ENCODE results near the gene PJVK.

Gene PJVK

DNA sequence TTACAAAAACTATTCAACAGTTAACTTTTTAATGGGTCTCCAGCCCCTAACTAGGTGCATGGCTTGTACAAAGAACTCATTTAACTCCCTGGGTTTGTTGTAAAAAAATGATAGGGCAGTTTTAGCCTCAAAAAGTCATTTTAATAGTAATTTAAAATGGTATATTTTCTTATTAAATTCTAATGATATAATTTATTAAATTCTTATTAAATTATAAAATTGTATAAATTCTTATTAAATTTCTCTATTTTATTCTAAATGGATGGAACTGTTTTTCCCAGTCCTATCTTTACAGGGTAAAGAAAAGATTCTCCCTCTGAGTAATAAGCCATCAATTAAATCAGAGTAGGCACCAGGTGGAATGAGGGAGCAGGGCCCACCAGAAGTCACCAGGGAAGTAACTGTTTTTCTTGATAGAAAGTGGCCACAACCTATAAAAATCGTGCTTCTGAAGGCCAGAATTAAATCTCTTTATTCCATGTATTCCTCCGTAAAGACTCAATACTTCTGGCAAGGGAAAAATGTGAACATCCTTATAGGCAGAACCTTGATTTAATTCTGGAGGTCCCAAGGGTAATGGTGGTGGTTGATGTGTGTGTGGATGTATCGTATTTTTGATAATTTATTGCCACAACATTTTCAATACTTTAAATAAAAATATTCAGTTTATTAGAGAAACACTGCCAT, 26.4 kb downstream of the PJVK start:
- peak overlapping the region; percentile 85 for H3K4me3 ChIP-seq (replicated peaks; ENCODE audit: insufficient read depth, low read length)
- no peaks in the 10 kb centered on the region for H3K27me3 ChIP-seq (ENCODE audit: insufficient read depth, poor library complexity, severe bottlenecking)
- peak overlapping the region; percentile 80 for H3K27ac ChIP-seq (replicated peaks)
- TF ChIP-seq SPI1 (IDR thresholded peaks at IDR 0.05; ENCODE audit: borderline replicate concordance, low read depth) (no peak), GABPA (IDR thresholded peaks at IDR 0.05; ENCODE audit: low read depth) (no peak), POLR2AphosphoS5 (IDR thresholded peaks at IDR 0.05; ENCODE audit: low read depth) (no peak)
- TF ChIP-seq, protein P1, sequence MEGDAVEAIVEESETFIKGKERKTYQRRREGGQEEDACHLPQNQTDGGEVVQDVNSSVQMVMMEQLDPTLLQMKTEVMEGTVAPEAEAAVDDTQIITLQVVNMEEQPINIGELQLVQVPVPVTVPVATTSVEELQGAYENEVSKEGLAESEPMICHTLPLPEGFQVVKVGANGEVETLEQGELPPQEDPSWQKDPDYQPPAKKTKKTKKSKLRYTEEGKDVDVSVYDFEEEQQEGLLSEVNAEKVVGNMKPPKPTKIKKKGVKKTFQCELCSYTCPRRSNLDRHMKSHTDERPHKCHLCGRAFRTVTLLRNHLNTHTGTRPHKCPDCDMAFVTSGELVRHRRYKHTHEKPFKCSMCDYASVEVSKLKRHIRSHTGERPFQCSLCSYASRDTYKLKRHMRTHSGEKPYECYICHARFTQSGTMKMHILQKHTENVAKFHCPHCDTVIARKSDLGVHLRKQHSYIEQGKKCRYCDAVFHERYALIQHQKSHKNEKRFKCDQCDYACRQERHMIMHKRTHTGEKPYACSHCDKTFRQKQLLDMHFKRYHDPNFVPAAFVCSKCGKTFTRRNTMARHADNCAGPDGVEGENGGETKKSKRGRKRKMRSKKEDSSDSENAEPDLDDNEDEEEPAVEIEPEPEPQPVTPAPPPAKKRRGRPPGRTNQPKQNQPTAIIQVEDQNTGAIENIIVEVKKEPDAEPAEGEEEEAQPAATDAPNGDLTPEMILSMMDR (IDR thresholded peaks at IDR 0.05; ENCODE audit: insufficient read depth, low read length) = no peak
- TF ChIP-seq, protein P2, sequence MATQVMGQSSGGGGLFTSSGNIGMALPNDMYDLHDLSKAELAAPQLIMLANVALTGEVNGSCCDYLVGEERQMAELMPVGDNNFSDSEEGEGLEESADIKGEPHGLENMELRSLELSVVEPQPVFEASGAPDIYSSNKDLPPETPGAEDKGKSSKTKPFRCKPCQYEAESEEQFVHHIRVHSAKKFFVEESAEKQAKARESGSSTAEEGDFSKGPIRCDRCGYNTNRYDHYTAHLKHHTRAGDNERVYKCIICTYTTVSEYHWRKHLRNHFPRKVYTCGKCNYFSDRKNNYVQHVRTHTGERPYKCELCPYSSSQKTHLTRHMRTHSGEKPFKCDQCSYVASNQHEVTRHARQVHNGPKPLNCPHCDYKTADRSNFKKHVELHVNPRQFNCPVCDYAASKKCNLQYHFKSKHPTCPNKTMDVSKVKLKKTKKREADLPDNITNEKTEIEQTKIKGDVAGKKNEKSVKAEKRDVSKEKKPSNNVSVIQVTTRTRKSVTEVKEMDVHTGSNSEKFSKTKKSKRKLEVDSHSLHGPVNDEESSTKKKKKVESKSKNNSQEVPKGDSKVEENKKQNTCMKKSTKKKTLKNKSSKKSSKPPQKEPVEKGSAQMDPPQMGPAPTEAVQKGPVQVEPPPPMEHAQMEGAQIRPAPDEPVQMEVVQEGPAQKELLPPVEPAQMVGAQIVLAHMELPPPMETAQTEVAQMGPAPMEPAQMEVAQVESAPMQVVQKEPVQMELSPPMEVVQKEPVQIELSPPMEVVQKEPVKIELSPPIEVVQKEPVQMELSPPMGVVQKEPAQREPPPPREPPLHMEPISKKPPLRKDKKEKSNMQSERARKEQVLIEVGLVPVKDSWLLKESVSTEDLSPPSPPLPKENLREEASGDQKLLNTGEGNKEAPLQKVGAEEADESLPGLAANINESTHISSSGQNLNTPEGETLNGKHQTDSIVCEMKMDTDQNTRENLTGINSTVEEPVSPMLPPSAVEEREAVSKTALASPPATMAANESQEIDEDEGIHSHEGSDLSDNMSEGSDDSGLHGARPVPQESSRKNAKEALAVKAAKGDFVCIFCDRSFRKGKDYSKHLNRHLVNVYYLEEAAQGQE (IDR thresholded peaks at IDR 0.05; ENCODE audit: insufficient replicate concordance, low read depth) = no peak
- DNase-seq (ENCODE audit: low read depth in 1 of 2, low spot score in 1 of 2) = no peak

GRCh38 chr2:178478130-178478438, 26.9 kb downstream of the PJVK start:
- H3K27ac ChIP-seq (replicated peaks) = peak overlapping the region; percentile 80
- TF ChIP-seq POLR2AphosphoS5 (IDR thresholded peaks at IDR 0.05; ENCODE audit: low read depth) (no peak), SPI1 (IDR thresholded peaks at IDR 0.05; ENCODE audit: borderline replicate concordance, low read depth) (no peak), GABPA (IDR thresholded peaks at IDR 0.05; ENCODE audit: low read depth) (no peak)
- TF ChIP-seq, protein P2 (IDR thresholded peaks at IDR 0.05; ENCODE audit: insufficient replicate concordance, low read depth) = no peak
- TF ChIP-seq, protein P1 (IDR thresholded peaks at IDR 0.05; ENCODE audit: insufficient read depth, low read length) = no peak
- DNase-seq (ENCODE audit: low read depth in 1 of 2, low spot score in 1 of 2) = peak in 1 of 2 experiments; percentile 14
- H3K27me3 ChIP-seq (ENCODE audit: insufficient read depth, poor library complexity, severe bottlenecking) = no peaks in the 10 kb centered on the region
- H3K4me3 ChIP-seq (replicated peaks; ENCODE audit: insufficient read depth, low read length) = peak overlapping the region; percentile 85

- peak within 1 kb of the TSS; percentile 85 for H3K4me3 ChIP-seq (replicated peaks; ENCODE audit: insufficient read depth, low read length)
- H3K27me3 ChIP-seq (ENCODE audit: insufficient read depth, poor library complexity, severe bottlenecking) = no peaks in the 10 kb centered on the region
- TF ChIP-seq, protein P2 (IDR thresholded peaks at IDR 0.05; ENCODE audit: insufficient replicate concordance, low read depth) = no peak
- peak; percentile 79 for TF ChIP-seq POLR2AphosphoS5 (IDR thresholded peaks at IDR 0.05; ENCODE audit: low read depth)
- TF ChIP-seq, protein P1 (IDR thresholded peaks at IDR 0.05; ENCODE audit: insufficient read depth, low read length) = peak; percentile 74
- DNase-seq (ENCODE audit: low read depth in 1 of 2, low spot score in 1 of 2) = peak; percentile 54 to 86
- H3K27ac ChIP-seq (replicated peaks) = peak within 1 kb of the TSS; percentile 80
These were observed 27.5 kb downstream of the PJVK start, which contains the start of gene FKBP7 for GRCh38 chr2:178478439-178479274. Gene FKBP7 (minus strand): TSS chr2:178478600. CDS start chr2:178478499, 101 bp downstream.

Data from HL-60 (cell line).